Uterine smooth muscle cell (primary cell): ENCODE results near the gene CCDC142. TPM values are rescaled to one million over a fixed set of nuclear protein-coding genes. Genes with fewer than 3 reads are reported as not detected.

Source experiments
- total RNA-seq: library from RNA; depleted of rRNA; stranded (reverse); fragments of >200 nt; gene quantifications from 2 replicates; pipeline ENCODE4 v1.2.3, GENCODE V29; 2014

Gene CCDC142
- total RNA-seq, 1 donor from 2014 or later, result 24.2 TPM

Other genes starting within 250 kb of the CCDC142 start
- 0.25 and 0.44 TPM in 2 replicates for gene SLC4A5, start 139.6 kb downstream of the CCDC142 start, total RNA-seq
- 196 and 294 TPM in 2 replicates for gene DCTN1, start 102.7 kb downstream of the CCDC142 start, total RNA-seq
- 1.00 and 1.4 TPM in 2 replicates for gene C2orf81, start 61.4 kb downstream of the CCDC142 start, total RNA-seq
- gene WDR54, start 61.3 kb downstream of the CCDC142 start, total RNA-seq, result 51.6 and 103 TPM in 2 replicates
- 12.9 and 14.6 TPM in 2 replicates for gene RTKN, start 41.1 kb downstream of the CCDC142 start, total RNA-seq
- 10.7 and 15.2 TPM in 2 replicates for gene INO80B, start 27.9 kb downstream of the CCDC142 start, total RNA-seq
- gene WBP1, start 24.6 kb downstream of the CCDC142 start, total RNA-seq, result 20.9 and 41.9 TPM in 2 replicates
- gene MOGS, start 17.6 kb downstream of the CCDC142 start, total RNA-seq, result 68.3 and 86.0 TPM in 2 replicates
- gene MRPL53, start 10.3 kb downstream of the CCDC142 start, total RNA-seq, result 26.2 and 35.7 TPM in 2 replicates
- 24.4 and 26.9 TPM in 2 replicates for gene TTC31, start 83 bp upstream of the CCDC142 start, total RNA-seq
- gene LBX2, start 16.6 kb upstream of the CCDC142 start, total RNA-seq, result 1.4 and 2.0 TPM in 2 replicates
- gene PCGF1, start 24.7 kb upstream of the CCDC142 start, total RNA-seq, result 27.1 and 29.6 TPM in 2 replicates
- not detected in 2 replicates for gene TLX2, start 31.5 kb upstream of the CCDC142 start, total RNA-seq
- 0.11 and 0.12 TPM in 2 replicates for gene DQX1, start 43.2 kb upstream of the CCDC142 start, total RNA-seq
- gene AUP1, start 46.7 kb upstream of the CCDC142 start, total RNA-seq, result 78.6 and 82.2 TPM in 2 replicates
- 43.6 and 51.2 TPM in 2 replicates for gene HTRA2, start 46.9 kb upstream of the CCDC142 start, total RNA-seq
- gene LOXL3, start 70.9 kb upstream of the CCDC142 start, total RNA-seq, result 12.1 and 28.0 TPM in 2 replicates
- gene DOK1, start 71.7 kb upstream of the CCDC142 start, total RNA-seq, result 24.6 and 35.0 TPM in 2 replicates
- gene M1AP, start 165.3 kb upstream of the CCDC142 start, total RNA-seq, result under 0.01 and 0.12 TPM in 2 replicates
- 10.0 and 12.4 TPM in 2 replicates for gene SEMA4F, start 171.2 kb upstream of the CCDC142 start, total RNA-seq